Effector memory CD4-positive, alpha-beta T cell (primary cell): ENCODE data around the gene BBX.
"Not testable (repeated sequence)": the region's sequence is repeated elsewhere in the genome, so short reads cannot be mapped to it uniquely, and the experiment has no call there.

ENCODE experiments used
- DNase-seq, 3 donors: peaks; one replicate each; pipeline ENCODE4 v3.0.0-alpha.2; 2020
- H3K27ac ChIP-seq: 2 replicates; pipeline ENCODE4 v1.7.0; 2013; ENCODE audit warnings: mild to moderate bottlenecking, low read length, moderate library complexity; ENCODE audit not compliant: insufficient read depth, poor library complexity, severe bottlenecking
- H3K27me3 ChIP-seq: replicated peaks from 2 replicates; pipeline ENCODE4 v1.7.0; 2013; ENCODE audit warnings: mild to moderate bottlenecking, low read length; ENCODE audit not compliant: insufficient read depth, control insufficient read depth, poor library complexity, severe bottlenecking
- H3K36me3 ChIP-seq: 2 replicates; pipeline ENCODE4 v1.7.0; 2013; ENCODE audit warnings: mild to moderate bottlenecking, low read length, moderate library complexity; ENCODE audit not compliant: control insufficient read depth, insufficient read depth
- H3K4me1 ChIP-seq: 2 replicates; pipeline ENCODE4 v1.7.0; 2013; ENCODE audit warnings: low read length, mild to moderate bottlenecking; ENCODE audit not compliant: control insufficient read depth, insufficient read depth, poor library complexity, severe bottlenecking
- H3K4me3 ChIP-seq: 2 replicates; pipeline ENCODE4 v1.7.0; 2013; ENCODE audit warnings: low read length, low read depth, mild to moderate bottlenecking; ENCODE audit not compliant: insufficient read depth, poor library complexity, severe bottlenecking
- H3K9me3 ChIP-seq: 2 replicates; pipeline ENCODE4 v1.7.0; 2013; ENCODE audit warnings: mild to moderate bottlenecking, low read length, moderate library complexity; ENCODE audit not compliant: control insufficient read depth

BBX gene

GRCh38 chr3:107562969-107563529, 40.3 kb downstream of the BBX start:
- H3K36me3 ChIP-seq = no peaks in the 10 kb centered on the region
- no peak overlapping the region for H3K27ac ChIP-seq

GRCh38 chr3:107565244-107565643, 42.5 kb downstream of the BBX start:
- not testable (repeated sequence) for H3K27me3 ChIP-seq, H3K9me3 ChIP-seq, H3K4me1 ChIP-seq, H3K4me3 ChIP-seq, DNase-seq, H3K27ac ChIP-seq, H3K36me3 ChIP-seq

More at GRCh38 chr3:107562969-107563529, 40.3 kb downstream of the BBX start:
- Histone ChIP-seq H3K4me3 (no peak overlapping the region), H3K4me1 (peaks cover 8% of the 10 kb centered on the region), H3K27me3 (no peaks in the 10 kb centered on the region), H3K9me3 (no peaks in the 10 kb centered on the region)
- no peak for DNase-seq

- not testable (repeated sequence) for H3K27ac ChIP-seq, H3K4me1 ChIP-seq, H3K9me3 ChIP-seq, H3K27me3 ChIP-seq, DNase-seq, H3K4me3 ChIP-seq, H3K36me3 ChIP-seq
Measured at GRCh38 chr3:107571089-107571488, 48.3 kb downstream of the BBX start.

- not testable (repeated sequence) for H3K36me3 ChIP-seq, H3K4me1 ChIP-seq, H3K27ac ChIP-seq, H3K4me3 ChIP-seq, H3K27me3 ChIP-seq, H3K9me3 ChIP-seq, DNase-seq
Measured at GRCh38 chr3:107571492-107571891, 48.7 kb downstream of the BBX start.

- Histone ChIP-seq H3K27ac (no peak overlapping the region), H3K27me3 (no peaks in the 10 kb centered on the region), H3K4me1 (no peaks in the 10 kb centered on the region), H3K9me3 (no peaks in the 10 kb centered on the region), H3K36me3 (no peaks in the 10 kb centered on the region), H3K4me3 (no peak overlapping the region)
- DNase-seq = no peak
Measured at GRCh38 chr3:107574650-107575049, 51.9 kb downstream of the BBX start.

GRCh38 chr3:107578091-107578490, 55.3 kb downstream of the BBX start:
- no peak overlapping the region for H3K4me3 ChIP-seq
- no peak for DNase-seq
- no peaks in the 10 kb centered on the region for H3K4me1 ChIP-seq
- H3K9me3 ChIP-seq = no peaks in the 10 kb centered on the region
- H3K27me3 ChIP-seq = no peaks in the 10 kb centered on the region
- H3K27ac ChIP-seq = no peak overlapping the region
- H3K36me3 ChIP-seq = no peaks in the 10 kb centered on the region

GRCh38 chr3:107578523-107578922, 55.8 kb downstream of the BBX start:
- Histone ChIP-seq H3K9me3 (no peaks in the 10 kb centered on the region), H3K36me3 (no peaks in the 10 kb centered on the region), H3K27ac (no peak overlapping the region), H3K4me3 (no peak overlapping the region), H3K27me3 (no peaks in the 10 kb centered on the region), H3K4me1 (no peaks in the 10 kb centered on the region)
- no peak for DNase-seq

- H3K9me3 ChIP-seq = no peaks in the 10 kb centered on the region
- H3K27me3 ChIP-seq = no peaks in the 10 kb centered on the region
- no peaks in the 10 kb centered on the region for H3K36me3 ChIP-seq
- H3K4me1 ChIP-seq = no peaks in the 10 kb centered on the region
- H3K4me3 ChIP-seq = no peak overlapping the region
- no peak for DNase-seq
- H3K27ac ChIP-seq = no peak overlapping the region
Measured at GRCh38 chr3:107579371-107579770, 56.6 kb downstream of the BBX start.

- H3K9me3 ChIP-seq = no peaks in the 10 kb centered on the region
- H3K27me3 ChIP-seq = no peaks in the 10 kb centered on the region
- no peak overlapping the region for H3K4me3 ChIP-seq
- H3K36me3 ChIP-seq = no peaks in the 10 kb centered on the region
- no peak for DNase-seq
- H3K4me1 ChIP-seq = no peaks in the 10 kb centered on the region
- H3K27ac ChIP-seq = no peak overlapping the region
Measured at GRCh38 chr3:107581230-107581629, 58.5 kb downstream of the BBX start.

- no peaks in the 10 kb centered on the region for H3K27me3 ChIP-seq
- no peaks in the 10 kb centered on the region for H3K36me3 ChIP-seq
- H3K4me1 ChIP-seq = no peaks in the 10 kb centered on the region
- no peak overlapping the region for H3K4me3 ChIP-seq
- no peak for DNase-seq
- H3K9me3 ChIP-seq = no peaks in the 10 kb centered on the region
- H3K27ac ChIP-seq = no peak overlapping the region
Measured at GRCh38 chr3:107588217-107588616, 65.5 kb downstream of the BBX start.

- H3K36me3 ChIP-seq = no peaks in the 10 kb centered on the region
- no peaks in the 10 kb centered on the region for H3K27me3 ChIP-seq
- DNase-seq = no peak
- no peaks in the 10 kb centered on the region for H3K4me1 ChIP-seq
- H3K4me3 ChIP-seq = no peak overlapping the region
- H3K27ac ChIP-seq = no peak overlapping the region
- no peaks in the 10 kb centered on the region for H3K9me3 ChIP-seq
Measured at GRCh38 chr3:107589454-107589853, 66.7 kb downstream of the BBX start.
